CD4-positive, alpha-beta T cell (primary cell): ENCODE data around the gene PSMA3. TPM values are rescaled to one million over a fixed set of nuclear protein-coding genes. Genes with fewer than 3 reads are reported as not detected.

Experiments
- ATAC-seq: fragments of 200-7000 bp; cut with Tn5 transposase; one replicate; pipeline ENCODE4 v1.10.0; 2022; ENCODE audit warnings: mild to moderate bottlenecking; ENCODE audit not compliant: poor library complexity
- CTCF ChIA-PET: fragments of 350-600 bp; sonication (Branson Sonifier 250); formaldehyde crosslinking; loops from one replicate; lab custom pipeline; 2021; ENCODE audit warnings: antibody characterized with exemption, inconsistent platforms; lab: Charles Lee
- POLR2A ChIA-PET: fragments of 350-600 bp; sonication (Branson Sonifier 250); formaldehyde crosslinking; loops from one replicate; lab custom pipeline; 2021; ENCODE audit warnings: antibody characterized with exemption, inconsistent platforms; lab: Charles Lee
- DNase-seq, 14 experiments: peaks; one replicate each; pipeline ENCODE4 v3.0.0-alpha.2; 2013 to 2020; ENCODE audit warnings: mixed read lengths in 2 of 14
- H3K27ac ChIP-seq, 2 donors: one replicate each; pipeline versions ENCODE4 v1.5.1 to v1.7.0; 2013; ENCODE audit warnings: low read length in 2 of 2, low read depth in 1 of 2, mild to moderate bottlenecking in 1 of 2
- H3K27me3 ChIP-seq, 2 experiments: 1 replicate in 1 of 2; 2 replicates in 1 of 2; pipeline versions ENCODE4 v1.6.1 to v1.7.0; 2013; ENCODE audit warnings: low read length in 2 of 2, control low read depth in 1 of 2, mild to moderate bottlenecking in 1 of 2, moderate library complexity in 1 of 2; ENCODE audit not compliant: insufficient read depth in 2 of 2, control insufficient read depth in 1 of 2
- H3K36me3 ChIP-seq: one replicate; pipeline ENCODE4 v1.6.1; 2013; ENCODE audit warnings: low read length, control low read depth; ENCODE audit not compliant: insufficient read depth
- H3K4me1 ChIP-seq: one replicate; pipeline ENCODE4 v1.6.1; 2013; ENCODE audit warnings: low read length, control low read depth; ENCODE audit not compliant: insufficient read depth
- H3K4me3 ChIP-seq: one replicate; pipeline ENCODE4 v1.5.1; 2013; ENCODE audit warnings: mild to moderate bottlenecking, low read length, moderate library complexity
- H3K9me3 ChIP-seq, 2 experiments: 1 replicate in 1 of 2; 2 replicates in 1 of 2; pipeline versions ENCODE4 v1.6.1 to v1.7.0; 2013; ENCODE audit warnings: low read length in 2 of 2, mild to moderate bottlenecking in 2 of 2, control low read depth in 1 of 2, moderate library complexity in 1 of 2; ENCODE audit not compliant: control insufficient read depth in 1 of 2, insufficient read depth in 1 of 2
- H3K27ac Mint-ChIP-seq: one replicate; pipeline ENCODE4 v1.8.0; 2020; ENCODE audit warnings: mixed read lengths
- H3K27me3 Mint-ChIP-seq: one replicate; pipeline ENCODE4 v1.8.0; 2021; ENCODE audit warnings: mixed read lengths
- H3K36me3 Mint-ChIP-seq: one replicate; pipeline ENCODE4 v1.8.0; 2021; ENCODE audit warnings: low read depth, mixed read lengths
- H3K4me1 Mint-ChIP-seq: one replicate; pipeline ENCODE4 v1.8.0; 2021; ENCODE audit warnings: low read depth, mixed read lengths
- H3K4me3 Mint-ChIP-seq: one replicate; pipeline ENCODE4 v1.8.0; 2020; ENCODE audit warnings: mild to moderate bottlenecking, mixed read lengths
- H3K9me3 Mint-ChIP-seq: one replicate; pipeline ENCODE4 v1.8.0; 2020; ENCODE audit warnings: mixed read lengths
- intact Hi-C, 2 experiments: fragments of 100-400 bp; cut with DNase I in 1 of 2; cut with micrococcal nuclease in 1 of 2; formaldehyde crosslinking; loops; one replicate each; pipeline versions ENCODE4 v1.15.1 to v1.9.0; 2023 to 2025; cut with DNase I, micrococcal nuclease
- total RNA-seq, 174 experiments: library from RNA in 2 of 174; stranded (reverse) in 2 of 174; gene quantifications; one replicate each; pipeline ENCODE4 v1.2.3 and lab custom pipeline; 2021 to 2026
- TF ChIP-seq, protein P1 (sequence below): fragments of 200-600 bp; IDR thresholded peaks from one replicate; pipeline ENCODE4 v1.8.0; 2022; ENCODE audit warnings: antibody characterized with exemption, mild to moderate bottlenecking

The PSMA3 gene
- total RNA-seq, 2 experiments from 2014 or later = 104 to 108 TPM

DNA sequence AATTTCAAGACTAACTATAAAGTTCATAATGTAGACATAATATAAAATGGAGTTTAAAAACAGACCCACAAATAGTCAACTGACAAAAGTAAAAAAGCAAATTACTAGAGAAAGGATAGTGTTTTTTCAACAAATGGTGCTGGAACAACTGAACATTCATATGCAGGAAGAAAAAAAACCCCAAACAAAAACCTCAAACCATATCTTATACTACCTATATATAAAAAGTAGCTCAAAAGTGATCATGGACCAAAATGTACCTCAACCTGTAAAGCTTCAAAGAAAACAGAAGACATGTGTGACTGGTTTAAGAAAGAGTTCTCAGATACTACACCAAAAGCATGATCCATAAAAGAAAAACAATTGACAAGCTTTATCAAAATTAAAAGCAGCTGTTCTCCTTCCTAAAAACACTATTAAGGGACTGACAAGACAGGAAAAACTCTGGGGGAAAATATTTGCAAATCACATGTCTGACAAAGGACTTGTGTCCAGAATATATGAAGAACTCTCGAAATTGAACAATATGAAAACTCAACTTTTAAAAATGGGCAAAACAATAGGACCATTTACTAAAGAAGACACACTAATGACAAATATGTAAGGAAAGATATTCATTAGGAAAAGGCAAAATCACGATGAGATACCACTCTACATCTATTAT is 31.0 kb downstream of the PSMA3 start:
- no peaks in the 10 kb centered on the region for H3K27me3 Mint-ChIP-seq
- ChIA-PET CTCF (interaction anchor here (0.6 to 1.3 kb wide), 3 partner anchors 8 to 17 kb away, joined by 3 to 4 read pairs (median 3); no protein-coding TSS in a partner anchor), POLR2A (interaction anchor here (0.8 to 2.9 kb wide), 9 partner anchors 10 to 152 kb away, joined by 3 to 29 read pairs (median 5); partner anchors contain the start of genes ARID4A, KIAA0586, PSMA3 and TIMM9)
- H3K9me3 Mint-ChIP-seq = no peaks in the 10 kb centered on the region
- Histone ChIP-seq H3K27ac (peak overlapping the region in 1 of 2 donors; percentile 3), H3K27me3 (no peaks in the 10 kb centered on the region), H3K4me1 (peaks cover 12% of the 10 kb centered on the region), H3K9me3 (no peaks in the 10 kb centered on the region), H3K36me3 (peaks cover 55% of the 10 kb centered on the region), H3K4me3 (no peak overlapping the region)
- ATAC-seq (no peak), DNase-seq (peak in 1 of 14 experiments; percentile 7)
- intact Hi-C loops = no loop called here
- H3K4me3 Mint-ChIP-seq = peak overlapping the region; percentile 49
- peak overlapping the region; percentile 60 for H3K27ac Mint-ChIP-seq
- TF ChIP-seq, protein P1, sequence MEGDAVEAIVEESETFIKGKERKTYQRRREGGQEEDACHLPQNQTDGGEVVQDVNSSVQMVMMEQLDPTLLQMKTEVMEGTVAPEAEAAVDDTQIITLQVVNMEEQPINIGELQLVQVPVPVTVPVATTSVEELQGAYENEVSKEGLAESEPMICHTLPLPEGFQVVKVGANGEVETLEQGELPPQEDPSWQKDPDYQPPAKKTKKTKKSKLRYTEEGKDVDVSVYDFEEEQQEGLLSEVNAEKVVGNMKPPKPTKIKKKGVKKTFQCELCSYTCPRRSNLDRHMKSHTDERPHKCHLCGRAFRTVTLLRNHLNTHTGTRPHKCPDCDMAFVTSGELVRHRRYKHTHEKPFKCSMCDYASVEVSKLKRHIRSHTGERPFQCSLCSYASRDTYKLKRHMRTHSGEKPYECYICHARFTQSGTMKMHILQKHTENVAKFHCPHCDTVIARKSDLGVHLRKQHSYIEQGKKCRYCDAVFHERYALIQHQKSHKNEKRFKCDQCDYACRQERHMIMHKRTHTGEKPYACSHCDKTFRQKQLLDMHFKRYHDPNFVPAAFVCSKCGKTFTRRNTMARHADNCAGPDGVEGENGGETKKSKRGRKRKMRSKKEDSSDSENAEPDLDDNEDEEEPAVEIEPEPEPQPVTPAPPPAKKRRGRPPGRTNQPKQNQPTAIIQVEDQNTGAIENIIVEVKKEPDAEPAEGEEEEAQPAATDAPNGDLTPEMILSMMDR = no peak
- H3K36me3 Mint-ChIP-seq = peaks cover 95% of the 10 kb centered on the region
- peaks cover 46% of the 10 kb centered on the region for H3K4me1 Mint-ChIP-seq

DNA sequence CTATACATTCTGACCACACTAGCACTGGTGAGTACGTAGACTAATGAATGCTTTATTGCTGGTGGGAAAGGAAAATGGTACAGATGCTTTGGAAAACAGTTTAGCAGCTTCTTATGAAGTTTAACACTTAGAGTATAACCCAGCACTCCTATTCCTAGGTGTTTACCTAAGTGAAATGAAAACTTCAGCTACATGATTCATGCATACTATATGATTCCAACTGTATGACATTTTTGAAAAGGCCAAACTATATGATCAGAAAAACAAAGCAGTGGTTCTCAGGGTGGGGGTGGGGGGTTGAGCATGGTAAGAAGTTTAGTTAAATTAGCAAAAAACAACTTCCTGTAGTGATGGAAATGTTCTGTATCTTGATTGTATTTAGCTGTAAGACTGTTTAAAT is 31.6 kb downstream of the PSMA3 start:
- H3K27ac Mint-ChIP-seq = peak overlapping the region; percentile 60
- no peaks in the 10 kb centered on the region for H3K9me3 Mint-ChIP-seq
- intact Hi-C loops = no loop called here
- Histone ChIP-seq H3K27me3 (no peaks in the 10 kb centered on the region), H3K4me3 (no peak overlapping the region), H3K27ac (no peak overlapping the region), H3K4me1 (peaks cover 14% of the 10 kb centered on the region), H3K9me3 (no peaks in the 10 kb centered on the region), H3K36me3 (peaks cover 49% of the 10 kb centered on the region)
- CTCF ChIA-PET = interaction anchor here (0.8 to 1.3 kb wide), 2 partner anchors 12 to 16 kb away, joined by 3 to 4 read pairs; no protein-coding TSS in a partner anchor
- H3K27me3 Mint-ChIP-seq = no peaks in the 10 kb centered on the region
- TF ChIP-seq, protein P1 = no peak
- H3K36me3 Mint-ChIP-seq = peaks cover 95% of the 10 kb centered on the region
- ATAC-seq (no peak), DNase-seq (no peak)
- peaks cover 51% of the 10 kb centered on the region for H3K4me1 Mint-ChIP-seq
- no peak overlapping the region for H3K4me3 Mint-ChIP-seq
- POLR2A ChIA-PET = interaction anchor here (0.8 to 2.9 kb wide), 7 partner anchors 10 to 151 kb away, joined by 3 to 29 read pairs (median 5); partner anchors contain the start of genes ARID4A, KIAA0586, PSMA3 and TIMM9

DNA sequence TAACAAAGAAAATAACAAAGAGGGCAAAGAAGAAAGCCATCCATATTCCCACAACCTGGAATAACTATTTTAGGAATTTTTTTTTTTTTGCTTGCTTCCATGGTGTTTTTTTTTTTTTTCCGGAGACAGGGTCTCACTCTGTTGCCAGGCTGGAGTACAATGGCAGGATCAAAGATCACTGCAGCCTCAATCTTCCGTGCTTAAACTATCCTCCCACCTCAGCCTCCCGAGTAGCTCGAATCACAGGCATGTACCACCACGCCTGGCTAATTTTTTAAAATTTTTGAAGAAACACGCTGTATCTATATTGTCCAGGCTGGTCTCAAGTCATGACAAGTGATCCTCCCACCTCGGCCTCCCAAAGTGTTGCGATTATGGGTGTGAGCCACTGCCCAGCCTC is 33.5 kb downstream of the PSMA3 start:
- H3K36me3 ChIP-seq = peaks cover 34% of the 10 kb centered on the region
- H3K4me1 Mint-ChIP-seq = peaks cover 69% of the 10 kb centered on the region
- H3K4me3 Mint-ChIP-seq = no peak overlapping the region
- H3K27ac ChIP-seq = no peak overlapping the region
- TF ChIP-seq, protein P1 = no peak
- no peaks in the 10 kb centered on the region for H3K27me3 Mint-ChIP-seq
- no peaks in the 10 kb centered on the region for H3K27me3 ChIP-seq
- no peak for ATAC-seq
- intact Hi-C loops = no loop called here
- H3K4me3 ChIP-seq = no peak overlapping the region
- POLR2A ChIA-PET = interaction anchor here (1.0 to 1.1 kb wide), 2 partner anchors 10 to 20 kb away, joined by 3 read pairs; partner anchors contain the start of gene ARID4A
- H3K27ac Mint-ChIP-seq = peak overlapping the region; percentile 45
- H3K4me1 ChIP-seq = peaks cover 24% of the 10 kb centered on the region
- DNase-seq = no peak
- H3K9me3 ChIP-seq = no peaks in the 10 kb centered on the region
- H3K9me3 Mint-ChIP-seq = no peaks in the 10 kb centered on the region
- H3K36me3 Mint-ChIP-seq = peaks cover 95% of the 10 kb centered on the region
- CTCF ChIA-PET = no interaction called here
